GM12801 (cell line): ENCODE data around the gene NFIL3.

ENCODE experiments used
- CTCF ChIP-seq: IDR thresholded peaks from one replicate; pipeline ENCODE4 v1.5.1; 2011; ENCODE audit warnings: control low read depth; ENCODE audit not compliant: insufficient read length; ENCODE audit errors: extremely low read depth

Gene NFIL3

GRCh38 chr9:91398926-91399325, 24.7 kb downstream of the NFIL3 start:
- TF ChIP-seq CTCF, result no peak

GRCh38 chr9:91395553-91396471, 27.8 kb downstream of the NFIL3 start:
- no peak for TF ChIP-seq CTCF

GRCh38 chr9:91395106-91395552, 28.5 kb downstream of the NFIL3 start:
- no peak for TF ChIP-seq CTCF

GRCh38 chr9:91393826-91394225, 29.8 kb downstream of the NFIL3 start:
- no peak for TF ChIP-seq CTCF

- TF ChIP-seq CTCF, result no peak
Observed at GRCh38 chr9:91392435-91392834, 31.2 kb downstream of the NFIL3 start.

GRCh38 chr9:91391818-91392217, 31.8 kb downstream of the NFIL3 start:
- TF ChIP-seq CTCF, result no peak

- TF ChIP-seq CTCF, result no peak
Observed at GRCh38 chr9:91391412-91391811, 32.2 kb downstream of the NFIL3 start.
